Mucosa of stomach (tissue), 1 donor: Measurements from ENCODE around the gene TRIM44.
"Not testable (repeated sequence)": the region's sequence is repeated elsewhere in the genome, so short reads cannot be mapped to it uniquely, and the experiment has no call there.

Experiments
- H3K27me3 ChIP-seq: one replicate; pipeline ENCODE4 v1.7.0; 2013; ENCODE audit warnings: mild to moderate bottlenecking, low read length; ENCODE audit not compliant: control insufficient read depth, insufficient read depth
- H3K36me3 ChIP-seq: one replicate; pipeline ENCODE4 v1.7.0; 2013; ENCODE audit warnings: low read length; ENCODE audit not compliant: control insufficient read depth, insufficient read depth
- H3K4me1 ChIP-seq: one replicate; pipeline ENCODE4 v1.7.0; 2013; ENCODE audit warnings: mild to moderate bottlenecking, low read length; ENCODE audit not compliant: control insufficient read depth, insufficient read depth
- H3K4me3 ChIP-seq: one replicate; pipeline ENCODE4 v1.7.0; 2013; ENCODE audit warnings: low read length
- H3K9ac ChIP-seq: one replicate; pipeline ENCODE4 v1.7.0; 2013; ENCODE audit warnings: mild to moderate bottlenecking, low read length, moderate library complexity
- H3K9me3 ChIP-seq: one replicate; pipeline ENCODE4 v1.7.0; 2013; ENCODE audit warnings: mild to moderate bottlenecking, low read length, moderate library complexity; ENCODE audit not compliant: control insufficient read depth
- donor health status: Pancreatic carcinoma.

The TRIM44 gene

DNA sequence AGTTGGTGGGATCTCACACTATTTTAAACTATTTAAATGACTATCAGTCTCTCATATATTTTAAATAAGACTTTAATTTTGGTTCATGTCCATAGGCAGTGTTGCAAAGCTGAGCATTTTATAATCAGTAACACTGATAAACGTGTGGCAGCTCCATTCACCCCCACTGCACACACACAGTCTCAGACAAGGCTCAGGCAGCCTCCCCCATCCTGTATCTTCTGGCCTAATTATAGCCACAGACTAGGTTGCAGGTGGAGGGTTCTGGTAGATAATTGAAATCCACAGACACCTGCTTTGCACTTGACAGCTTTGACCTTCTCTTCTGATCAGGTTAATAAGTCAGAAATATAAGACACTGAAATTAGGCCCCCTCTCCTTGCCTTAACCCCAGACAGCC is 162.8 kb downstream of the TRIM44 start:
- H3K9ac ChIP-seq, result no peak overlapping the region
- no peaks in the 10 kb centered on the region for H3K9me3 ChIP-seq
- no peaks in the 10 kb centered on the region for H3K36me3 ChIP-seq
- H3K4me1 ChIP-seq, result no peaks in the 10 kb centered on the region
- H3K27me3 ChIP-seq, result no peaks in the 10 kb centered on the region
- H3K4me3 ChIP-seq, result no peak overlapping the region

GRCh38 chr11:35826006-35826405 is 163.4 kb downstream of the TRIM44 start:
- H3K27me3 ChIP-seq, result no peaks in the 10 kb centered on the region
- H3K9ac ChIP-seq, result no peak overlapping the region
- H3K9me3 ChIP-seq, result no peaks in the 10 kb centered on the region
- H3K36me3 ChIP-seq, result no peaks in the 10 kb centered on the region
- no peak overlapping the region for H3K4me3 ChIP-seq
- H3K4me1 ChIP-seq, result no peaks in the 10 kb centered on the region

DNA sequence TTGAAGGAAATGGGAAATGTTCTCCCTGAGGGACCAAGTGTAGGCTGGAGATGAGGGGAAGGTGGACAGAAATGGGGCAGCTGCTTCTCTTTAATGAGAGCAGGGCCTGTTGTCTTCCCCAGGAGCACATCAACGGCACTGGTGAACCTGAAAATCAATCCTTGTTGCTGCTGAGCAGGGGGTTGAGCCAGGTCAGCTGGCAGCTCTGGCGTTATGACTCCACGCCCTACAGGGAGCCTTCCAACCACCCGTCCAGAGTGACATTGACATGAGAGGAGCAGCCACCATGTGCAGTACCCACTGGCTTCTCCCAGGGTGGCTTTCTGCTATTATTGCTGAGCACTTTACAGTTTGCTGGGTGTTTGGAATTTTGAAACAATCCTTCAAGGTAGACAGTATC is 164.4 kb downstream of the TRIM44 start:
- Histone ChIP-seq H3K4me3 (no peak overlapping the region), H3K36me3 (no peaks in the 10 kb centered on the region), H3K9me3 (no peaks in the 10 kb centered on the region), H3K27me3 (no peaks in the 10 kb centered on the region), H3K4me1 (no peaks in the 10 kb centered on the region), H3K9ac (no peak overlapping the region)

- H3K9ac ChIP-seq, result no peak overlapping the region
- H3K4me1 ChIP-seq, result no peaks in the 10 kb centered on the region
- no peaks in the 10 kb centered on the region for H3K9me3 ChIP-seq
- H3K4me3 ChIP-seq, result no peak overlapping the region
- no peaks in the 10 kb centered on the region for H3K27me3 ChIP-seq
- no peaks in the 10 kb centered on the region for H3K36me3 ChIP-seq
These were observed 173.6 kb downstream of the TRIM44 start for GRCh38 chr11:35836205-35836604.

DNA sequence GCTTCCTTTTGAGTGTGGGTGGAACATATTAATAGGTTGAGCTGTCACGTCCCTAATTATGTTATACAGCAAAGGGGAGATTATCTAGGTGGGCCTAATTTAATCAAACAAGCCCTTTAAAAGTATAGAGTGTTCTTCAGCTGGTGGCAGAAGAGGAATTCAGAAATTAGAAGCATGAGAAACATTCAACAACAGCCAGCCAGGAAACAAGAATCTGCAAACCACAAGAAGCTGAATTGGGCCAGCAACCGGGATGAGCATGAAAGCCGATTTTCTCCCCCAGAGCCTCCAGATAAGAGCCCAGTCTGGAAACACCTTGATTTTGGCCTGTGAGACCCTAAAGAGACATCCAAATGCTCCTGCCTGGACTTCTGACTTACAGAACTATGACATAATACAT is 175.5 kb downstream of the TRIM44 start:
- H3K4me1 ChIP-seq, result no peaks in the 10 kb centered on the region
- H3K9me3 ChIP-seq, result no peaks in the 10 kb centered on the region
- no peak overlapping the region for H3K9ac ChIP-seq
- H3K4me3 ChIP-seq, result no peak overlapping the region
- H3K27me3 ChIP-seq, result no peaks in the 10 kb centered on the region
- no peaks in the 10 kb centered on the region for H3K36me3 ChIP-seq

GRCh38 chr11:35838697-35839367 is 176.3 kb downstream of the TRIM44 start:
- H3K36me3 ChIP-seq, H3K27me3 ChIP-seq, H3K9ac ChIP-seq, H3K9me3 ChIP-seq, H3K4me1 ChIP-seq, H3K4me3 ChIP-seq: not testable (repeated sequence)

GRCh38 chr11:35839368-35840161 is 177.0 kb downstream of the TRIM44 start:
- no peaks in the 10 kb centered on the region for H3K4me1 ChIP-seq
- no peak overlapping the region for H3K4me3 ChIP-seq
- H3K27me3 ChIP-seq, result no peaks in the 10 kb centered on the region
- no peaks in the 10 kb centered on the region for H3K9me3 ChIP-seq
- no peaks in the 10 kb centered on the region for H3K36me3 ChIP-seq
- no peak overlapping the region for H3K9ac ChIP-seq

DNA sequence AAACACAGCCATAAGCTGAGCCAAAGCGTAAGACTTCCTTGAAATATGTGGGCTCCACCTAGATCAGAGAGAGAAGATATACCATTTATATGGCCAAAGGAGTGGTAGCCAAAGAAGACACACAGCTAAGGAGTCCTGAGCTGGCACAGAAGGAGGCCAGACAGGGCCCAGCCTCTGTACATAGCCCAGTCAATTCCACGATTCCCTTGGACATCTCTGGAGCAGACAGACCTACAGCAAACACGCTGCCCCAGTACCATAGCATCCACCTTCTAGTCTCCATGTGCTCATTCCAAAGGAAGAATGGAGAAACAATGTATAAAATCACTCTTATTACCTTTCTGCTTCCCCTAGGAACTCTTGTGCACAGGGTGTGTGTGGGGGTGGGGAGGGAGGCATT is 179.2 kb downstream of the TRIM44 start:
- Histone ChIP-seq H3K27me3 (no peaks in the 10 kb centered on the region), H3K4me3 (no peak overlapping the region), H3K9ac (no peak overlapping the region), H3K36me3 (no peaks in the 10 kb centered on the region), H3K9me3 (no peaks in the 10 kb centered on the region), H3K4me1 (no peaks in the 10 kb centered on the region)

DNA sequence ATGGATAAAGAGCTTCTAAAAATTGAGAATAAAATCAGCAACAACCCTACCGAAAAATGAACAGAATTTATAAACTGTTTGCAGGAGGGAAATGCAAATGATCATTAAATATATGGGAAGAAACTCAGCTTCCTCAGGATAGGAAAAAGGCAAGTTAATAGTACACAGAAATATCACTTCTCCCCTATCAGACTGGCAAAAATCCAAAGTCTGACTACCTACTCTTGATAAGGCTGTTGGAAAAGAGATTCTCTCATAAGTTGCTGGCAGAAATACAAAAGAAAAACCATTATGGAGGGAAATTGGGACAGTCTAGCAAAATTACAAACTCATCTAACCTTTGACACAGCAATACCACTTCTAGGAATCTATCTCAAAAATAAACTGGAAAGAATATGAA is 180.4 kb downstream of the TRIM44 start:
- H3K4me1 ChIP-seq, result no peaks in the 10 kb centered on the region
- H3K4me3 ChIP-seq, result no peak overlapping the region
- H3K27me3 ChIP-seq, result no peaks in the 10 kb centered on the region
- H3K9me3 ChIP-seq, result no peaks in the 10 kb centered on the region
- H3K9ac ChIP-seq, result no peak overlapping the region
- no peaks in the 10 kb centered on the region for H3K36me3 ChIP-seq

DNA sequence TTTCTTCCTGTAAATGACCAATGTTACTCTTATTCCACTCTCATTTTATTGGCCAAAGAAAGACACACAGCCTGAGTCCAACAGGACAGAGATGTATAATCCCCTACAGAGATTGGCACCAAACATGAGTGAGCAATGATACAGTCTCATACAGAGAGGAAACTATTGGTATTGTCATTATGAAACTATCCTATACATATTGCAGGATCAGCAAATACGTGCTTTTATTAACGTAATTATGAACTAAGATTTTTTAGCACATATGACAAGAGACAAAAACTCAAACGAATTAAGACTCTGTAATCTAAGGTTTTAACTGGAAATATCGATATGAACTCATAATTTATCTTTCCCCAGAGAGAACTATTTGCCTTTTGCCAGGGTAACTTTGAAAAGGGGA is 182.0 kb downstream of the TRIM44 start:
- H3K4me3 ChIP-seq, result no peak overlapping the region
- H3K9ac ChIP-seq, result no peak overlapping the region
- no peaks in the 10 kb centered on the region for H3K36me3 ChIP-seq
- no peaks in the 10 kb centered on the region for H3K27me3 ChIP-seq
- H3K9me3 ChIP-seq, result no peaks in the 10 kb centered on the region
- H3K4me1 ChIP-seq, result no peaks in the 10 kb centered on the region

- H3K9me3 ChIP-seq, result no peaks in the 10 kb centered on the region
- no peaks in the 10 kb centered on the region for H3K4me1 ChIP-seq
- no peak overlapping the region for H3K4me3 ChIP-seq
- H3K27me3 ChIP-seq, result no peaks in the 10 kb centered on the region
- no peaks in the 10 kb centered on the region for H3K36me3 ChIP-seq
- no peak overlapping the region for H3K9ac ChIP-seq
These were observed 183.3 kb downstream of the TRIM44 start for GRCh38 chr11:35845860-35846259.

DNA sequence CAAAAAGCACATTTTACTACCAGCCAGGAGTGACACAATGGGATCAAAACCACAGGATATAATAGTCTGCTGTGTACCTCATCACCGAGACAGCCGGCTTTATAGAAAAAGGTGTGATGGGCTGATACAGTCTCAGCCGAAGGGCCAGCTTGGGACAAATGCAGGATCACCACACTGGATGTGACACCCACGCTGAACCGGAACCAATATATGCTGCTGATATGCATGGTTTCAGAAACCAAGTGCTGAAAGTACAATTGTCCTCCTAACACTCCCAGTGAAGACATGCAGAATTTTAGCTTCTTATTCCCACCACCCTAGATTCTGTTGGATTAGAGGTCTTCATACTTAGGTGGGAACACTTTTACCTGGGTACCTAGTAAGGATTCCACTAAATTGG is 184.3 kb downstream of the TRIM44 start:
- Histone ChIP-seq H3K9ac (no peak overlapping the region), H3K4me1 (no peaks in the 10 kb centered on the region), H3K9me3 (no peaks in the 10 kb centered on the region), H3K4me3 (no peak overlapping the region), H3K36me3 (no peaks in the 10 kb centered on the region), H3K27me3 (no peaks in the 10 kb centered on the region)
